HCT116 (cell line): ENCODE measurements around the gene ZNF837. TPM values are rescaled to one million over a fixed set of nuclear protein-coding genes. Genes with fewer than 3 reads are reported as not detected.
A peak's percentile ranks its signal among the peaks of the same experiment; 100 is the strongest.

Experiments used
- ATAC-seq: fragments of 200-7000 bp; cut with Tn5 transposase; 2 replicates; pipeline ENCODE4 v1.9.1; 2020; ENCODE audit warnings: mild to moderate bottlenecking, moderate library complexity
- BruUV-seq: library from RNA; stranded (reverse); fragments of 400-500 nt; replicated peaks from 2 replicates; lab custom pipeline; 2021; lab: Mats Ljungman, UMichigan
- CTCF ChIA-PET: fragments of 300-600 bp; sonication (Branson Sonifier 250); formaldehyde crosslinking; loops from one replicate; lab custom pipeline; 2021; ENCODE audit warnings: antibody characterized with exemption; lab: Charles Lee
- POLR2A ChIA-PET: fragments of 300-600, 350-600 bp; sonication (Branson Sonifier 250); formaldehyde crosslinking; loops from one replicate; lab custom pipeline; 2021; ENCODE audit warnings: antibody characterized with exemption; lab: Charles Lee
- RAD21 ChIA-PET, 2 experiments: fragments of 300-600 bp; sonication (Branson Sonifier 250); formaldehyde crosslinking; loops; one replicate each; lab custom pipeline; 2023; ENCODE audit warnings: low total read pairs in 2 of 2; ENCODE audit not compliant: uncharacterized antibody in 2 of 2, unreplicated experiment in 2 of 2, low non-redundant PET in 1 of 2; lab: Charles Lee
- DNase-seq: peaks from one replicate; pipeline ENCODE4 v3.0.0-alpha.2; 2010; ENCODE audit warnings: low read depth, low spot score
- H2AFZ ChIP-seq: fragments of 200-600 bp; shearing (Covaris generic), sonication (generic); 2 replicates; pipeline ENCODE4 v1.6.1; 2017; ENCODE audit warnings: low read depth, mixed run types, mixed read lengths, antibody characterized with exemption, low read length; ENCODE audit not compliant: poor library complexity, severe bottlenecking
- H3K27ac ChIP-seq: 2 replicates; pipeline ENCODE4 v1.5.1; 2012; ENCODE audit warnings: low read depth, low read length
- H3K27me3 ChIP-seq: fragments of 200-600 bp; sonication (generic); 2 replicates; pipeline ENCODE4 v1.6.1; 2016; ENCODE audit warnings: mixed run types, low read length, mixed read lengths; ENCODE audit not compliant: insufficient read depth
- H3K36me3 ChIP-seq, 2 experiments: fragments of 200-500 bp in 1 of 2; fragments of 200-600 bp in 1 of 2; sonication (Bioruptor generic) in 1 of 2; sonication (generic) in 1 of 2; 2 replicates each; pipeline versions ENCODE4 v1.5.1 to v1.6.1; 2014 to 2016; ENCODE audit warnings: low read length in 2 of 2, inconsistent platforms in 1 of 2, mixed read lengths in 1 of 2, mixed run types in 1 of 2; ENCODE audit not compliant: insufficient read depth in 2 of 2, control insufficient read depth in 1 of 2
- H3K4me1 ChIP-seq, 2 experiments: fragments of 200-600 bp in 1 of 2; sonication (generic) in 1 of 2; 2 replicates each; pipeline versions ENCODE4 v1.5.1 to v1.6.1; 2012 to 2017; ENCODE audit warnings: low read length in 2 of 2, inconsistent platforms in 1 of 2, mild to moderate bottlenecking in 1 of 2, mixed read lengths in 1 of 2, mixed run types in 1 of 2, moderate library complexity in 1 of 2; ENCODE audit not compliant: insufficient read depth in 2 of 2, control insufficient read depth in 1 of 2
- H3K4me2 ChIP-seq: fragments of 200-600 bp; sonication (generic); 2 replicates; pipeline ENCODE4 v1.6.1; 2017; ENCODE audit warnings: mixed run types, low read length, mixed read lengths
- H3K4me3 ChIP-seq, 2 experiments: fragments of 200-600 bp in 1 of 2; sonication (generic) in 1 of 2; replicated peaks in 1 of 2; 2 replicates each; pipeline ENCODE4 v1.5.1; 2011 to 2016; ENCODE audit warnings: low read length in 2 of 2, control low read depth in 1 of 2, low read depth in 1 of 2, mild to moderate bottlenecking in 1 of 2, mixed read lengths in 1 of 2, mixed run types in 1 of 2
- H3K79me2 ChIP-seq: fragments of 200-600 bp; sonication (generic); 2 replicates; pipeline ENCODE4 v1.6.1; 2017; ENCODE audit warnings: mild to moderate bottlenecking, mixed run types, low read length, moderate library complexity, mixed read lengths; ENCODE audit not compliant: insufficient read depth
- H3K9ac ChIP-seq: fragments of 200-600 bp; sonication (generic); 2 replicates; pipeline ENCODE4 v1.6.1; 2016; ENCODE audit warnings: low read length, mixed read lengths
- H3K9me2 ChIP-seq: fragments of 200-600 bp; sonication (generic), shearing (Covaris generic); 2 replicates; pipeline ENCODE4 v1.6.1; 2017; ENCODE audit warnings: mixed run types, mild to moderate bottlenecking, moderate library complexity; ENCODE audit not compliant: insufficient read depth
- H3K9me3 ChIP-seq, 2 experiments: fragments of 200-500 bp in 1 of 2; fragments of 200-600 bp in 1 of 2; sonication (Bioruptor generic) in 1 of 2; sonication (generic) in 1 of 2; 2 replicates each; pipeline ENCODE4 v1.6.1; 2014 to 2017; ENCODE audit warnings: low read length in 2 of 2, mixed read lengths in 2 of 2, inconsistent platforms in 1 of 2, low read depth in 1 of 2, mild to moderate bottlenecking in 1 of 2, mixed run types in 1 of 2, moderate library complexity in 1 of 2; ENCODE audit not compliant: control insufficient read depth in 1 of 2, insufficient read depth in 1 of 2
- H4K20me1 ChIP-seq: fragments of 200-600 bp; sonication (generic), shearing (Covaris generic); 2 replicates; pipeline ENCODE4 v1.6.1; 2017; ENCODE audit warnings: mixed run types, mild to moderate bottlenecking, moderate library complexity; ENCODE audit not compliant: insufficient read depth
- CBX3 ChIP-seq: IDR thresholded peaks from 2 replicates; pipeline ENCODE4 v1.6.1; 2012; ENCODE audit warnings: low read depth
- EZH2 ChIP-seq: fragments of 200-600 bp; sonication (generic); IDR thresholded peaks from 2 replicates; pipeline ENCODE4 v1.6.1; 2017; ENCODE audit warnings: antibody characterized with exemption, mixed run types
- JUND ChIP-seq: IDR thresholded peaks from 2 replicates; pipeline ENCODE4 v1.6.1; 2012
- POLR2AphosphoS5 ChIP-seq: IDR thresholded peaks from 2 replicates; pipeline ENCODE4 v1.6.1; 2011; ENCODE audit warnings: mild to moderate bottlenecking, low read depth, low read length, moderate library complexity
- SP1 ChIP-seq: IDR thresholded peaks from 2 replicates; pipeline ENCODE4 v1.6.1; 2012; ENCODE audit warnings: low read depth
- intact Hi-C: fragments of 100-400 bp; cut with micrococcal nuclease; formaldehyde crosslinking; loops from 2 replicates; pipeline ENCODE4 v1.10.0; 2022
- total RNA-seq: library from RNA; stranded (reverse); gene quantifications from one replicate; pipeline ENCODE4 v1.2.1, GENCODE V29; 2021; ENCODE audit not compliant: unreplicated experiment
- TF ChIP-seq, protein P1 (sequence below): IDR thresholded peaks from 2 replicates; pipeline ENCODE4 v1.6.1; 2012
- TF ChIP-seq, protein P2 (sequence below): IDR thresholded peaks from 2 replicates; pipeline ENCODE4 v1.6.1; 2012; ENCODE audit warnings: low read depth

Gene ZNF837
- total RNA-seq, 1 experiment from 2014 or later = 3.2 TPM

DNA sequence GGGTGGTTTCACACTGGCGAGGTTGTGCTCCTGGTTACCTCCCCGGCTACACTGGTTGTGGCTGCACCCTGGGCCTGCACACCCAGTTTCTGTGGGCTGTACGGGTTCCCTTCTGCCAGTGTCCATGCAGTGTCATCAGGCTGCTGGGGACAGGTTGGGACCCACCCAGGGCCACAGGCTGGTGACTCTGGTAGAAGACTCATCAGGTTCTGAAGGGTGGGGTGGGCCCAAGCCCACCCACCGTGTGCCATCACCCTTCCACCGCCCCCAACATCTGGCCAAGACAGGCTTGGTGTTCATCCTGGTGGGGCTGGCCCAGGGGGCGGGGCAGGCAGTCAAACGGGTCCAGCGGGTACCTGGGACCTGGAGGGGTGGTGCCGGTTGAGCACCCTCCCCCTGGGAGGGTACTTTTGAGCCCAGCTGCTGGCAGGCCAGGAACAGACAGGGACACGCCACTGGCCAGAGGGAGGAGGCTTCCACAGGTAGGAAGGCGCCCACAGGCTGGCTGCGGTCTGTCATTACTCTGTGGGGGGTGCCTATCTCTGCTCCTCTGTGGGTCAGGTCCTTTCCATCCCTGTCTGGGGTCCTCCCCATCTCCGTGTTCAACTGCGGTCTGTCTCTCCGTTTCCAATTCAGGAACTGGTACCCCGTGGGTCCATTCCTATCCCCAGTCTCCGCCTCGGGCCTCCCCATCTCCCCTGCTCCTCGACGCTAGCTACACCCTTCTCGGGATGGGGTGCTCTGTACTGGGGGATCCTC is 14.6 kb upstream of the ZNF837 start, which contains the start of gene RNF225:
Gene RNF225, plus strand, starts transcription at position 437 of the 759 bp plus-strand sequence. CDS start 434 bp downstream, outside the sequence.
- H3K9me3 ChIP-seq = no peaks in the 10 kb centered on the region
- H3K27me3 ChIP-seq = no peaks in the 10 kb centered on the region
- intact Hi-C loops = no loop called here
- no TSS peak for BruUV-seq
- H3K4me1 ChIP-seq = peaks cover 22 to 55% of the 10 kb centered on the region in 2 experiments
- CTCF ChIA-PET = no interaction called here
- H3K4me3 ChIP-seq = no peak within 1 kb of the TSS
- TF ChIP-seq JUND (peak; percentile 11; the same call in 1 of the 2 replicates), POLR2AphosphoS5 (peak; percentile 81), EZH2 (no peak)
- ATAC-seq (peak; percentile 76), DNase-seq (no peak)
- no peaks in the 10 kb centered on the region for H3K9me2 ChIP-seq
- peak within 1 kb of the TSS; percentile 36 for H3K27ac ChIP-seq
- POLR2A ChIA-PET = no interaction called here
- peaks cover 22 to 47% of the 10 kb centered on the region in 2 experiments; a peak in 3 of 4 replicates for H3K36me3 ChIP-seq
- H3K79me2 ChIP-seq = peaks cover 31% of the 10 kb centered on the region
- RAD21 ChIA-PET = no interaction called here
- no peak within 1 kb of the TSS for H2AFZ ChIP-seq
- H4K20me1 ChIP-seq = peaks cover 27% of the 10 kb centered on the region; the same call in 1 of the 2 replicates
- H3K9ac ChIP-seq = peak within 1 kb of the TSS; percentile 22
- H3K4me2 ChIP-seq = peak within 1 kb of the TSS; percentile 48

DNA sequence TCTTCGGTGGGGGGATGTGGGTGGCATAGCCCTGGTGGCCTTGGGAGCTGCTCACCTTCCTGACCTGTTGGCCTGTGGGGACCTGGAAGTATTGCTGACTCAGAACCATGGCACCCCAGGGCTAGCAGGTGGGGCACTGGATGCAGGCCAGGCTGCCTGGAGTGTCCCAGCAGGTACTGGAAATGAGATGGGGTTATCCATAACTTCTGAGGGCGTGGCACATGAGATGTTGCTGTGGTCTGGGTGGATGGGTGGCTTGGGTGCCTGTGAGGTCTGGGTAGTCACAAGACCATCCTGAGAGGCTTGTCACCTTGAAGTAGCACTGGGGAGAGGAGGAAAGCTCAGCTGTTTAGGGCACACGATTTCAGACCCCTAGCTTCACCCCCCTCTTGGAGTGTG is 14.0 kb upstream of the ZNF837 start:
- no peaks in the 10 kb centered on the region for H3K9me2 ChIP-seq
- no peak overlapping the region for H2AFZ ChIP-seq
- no peak for DNase-seq
- peaks cover 31% of the 10 kb centered on the region; the same call in 1 of the 2 replicates for H4K20me1 ChIP-seq
- peaks cover 22 to 51% of the 10 kb centered on the region in 2 experiments; a peak in 3 of 4 replicates for H3K36me3 ChIP-seq
- H3K4me1 ChIP-seq = peaks cover 20 to 53% of the 10 kb centered on the region in 2 experiments
- ChIA-PET POLR2A (no interaction called here), RAD21 (no interaction called here)
- no TSS peak for BruUV-seq
- TF ChIP-seq CBX3 (no peak), SP1 (peak; percentile 11; the same call in 1 of the 2 replicates)
- TF ChIP-seq, protein P1, sequence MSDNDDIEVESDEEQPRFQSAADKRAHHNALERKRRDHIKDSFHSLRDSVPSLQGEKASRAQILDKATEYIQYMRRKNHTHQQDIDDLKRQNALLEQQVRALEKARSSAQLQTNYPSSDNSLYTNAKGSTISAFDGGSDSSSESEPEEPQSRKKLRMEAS = 0 out of 2 replicates have a peak, but pooled peaks have one; percentile 20
- TF ChIP-seq, protein P2, sequence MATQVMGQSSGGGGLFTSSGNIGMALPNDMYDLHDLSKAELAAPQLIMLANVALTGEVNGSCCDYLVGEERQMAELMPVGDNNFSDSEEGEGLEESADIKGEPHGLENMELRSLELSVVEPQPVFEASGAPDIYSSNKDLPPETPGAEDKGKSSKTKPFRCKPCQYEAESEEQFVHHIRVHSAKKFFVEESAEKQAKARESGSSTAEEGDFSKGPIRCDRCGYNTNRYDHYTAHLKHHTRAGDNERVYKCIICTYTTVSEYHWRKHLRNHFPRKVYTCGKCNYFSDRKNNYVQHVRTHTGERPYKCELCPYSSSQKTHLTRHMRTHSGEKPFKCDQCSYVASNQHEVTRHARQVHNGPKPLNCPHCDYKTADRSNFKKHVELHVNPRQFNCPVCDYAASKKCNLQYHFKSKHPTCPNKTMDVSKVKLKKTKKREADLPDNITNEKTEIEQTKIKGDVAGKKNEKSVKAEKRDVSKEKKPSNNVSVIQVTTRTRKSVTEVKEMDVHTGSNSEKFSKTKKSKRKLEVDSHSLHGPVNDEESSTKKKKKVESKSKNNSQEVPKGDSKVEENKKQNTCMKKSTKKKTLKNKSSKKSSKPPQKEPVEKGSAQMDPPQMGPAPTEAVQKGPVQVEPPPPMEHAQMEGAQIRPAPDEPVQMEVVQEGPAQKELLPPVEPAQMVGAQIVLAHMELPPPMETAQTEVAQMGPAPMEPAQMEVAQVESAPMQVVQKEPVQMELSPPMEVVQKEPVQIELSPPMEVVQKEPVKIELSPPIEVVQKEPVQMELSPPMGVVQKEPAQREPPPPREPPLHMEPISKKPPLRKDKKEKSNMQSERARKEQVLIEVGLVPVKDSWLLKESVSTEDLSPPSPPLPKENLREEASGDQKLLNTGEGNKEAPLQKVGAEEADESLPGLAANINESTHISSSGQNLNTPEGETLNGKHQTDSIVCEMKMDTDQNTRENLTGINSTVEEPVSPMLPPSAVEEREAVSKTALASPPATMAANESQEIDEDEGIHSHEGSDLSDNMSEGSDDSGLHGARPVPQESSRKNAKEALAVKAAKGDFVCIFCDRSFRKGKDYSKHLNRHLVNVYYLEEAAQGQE = no peak
- TF ChIP-seq, all 23 proteins: peak for 2
- Histone ChIP-seq H3K4me3 (no peak overlapping the region), H3K4me2 (peak overlapping the region; percentile 48), H3K9ac (peak overlapping the region; percentile 22), H3K27ac (peak overlapping the region; percentile 36), H3K9me3 (no peaks in the 10 kb centered on the region), H3K79me2 (peaks cover 37% of the 10 kb centered on the region), H3K27me3 (no peaks in the 10 kb centered on the region)
- CTCF ChIA-PET = no interaction called here
- peak; percentile 28 for ATAC-seq
- intact Hi-C loops = no loop called here
